SK-N-SH treated with all-trans-retinoic acid at 6 μM for 48 hours (cell line): ENCODE measurements around the gene C19orf53.
A peak's percentile ranks its signal among the peaks of the same experiment; 100 is the strongest.

Source experiments
- ATAC-seq: fragments of 200-7000 bp; cut with Tn5 transposase; 3 replicates; pipeline ENCODE4 v1.9.1; 2020; ENCODE audit warnings: mild to moderate bottlenecking, moderate library complexity
- ARNTL ChIP-seq: fragments of 450-650 bp; formaldehyde crosslinking; IDR thresholded peaks from 2 replicates; pipeline ENCODE4 v1.5.0; 2020; ENCODE audit warnings: low read depth, mild to moderate bottlenecking, moderate library complexity, borderline replicate concordance
- CSDC2 ChIP-seq: fragments of 250-450 bp; sonication (Bioruptor Pico); IDR thresholded peaks from 2 replicates; pipeline ENCODE4 v1.5.0; 2020; ENCODE audit warnings: mild to moderate bottlenecking, moderate library complexity
- ISL1 ChIP-seq: fragments of 250-450 bp; sonication (Bioruptor Pico); IDR thresholded peaks from 2 replicates; pipeline ENCODE4 v2.1.2; 2022; ENCODE audit warnings: mild to moderate bottlenecking, moderate library complexity
- OSR1 ChIP-seq: fragments of 250-450 bp; sonication (Bioruptor Pico); IDR thresholded peaks from 2 replicates; pipeline ENCODE4 v1.8.0; 2022; ENCODE audit warnings: moderate library complexity, mild to moderate bottlenecking, inconsistent platforms
- PATZ1 ChIP-seq: fragments of 250-450 bp; sonication (Bioruptor Pico); IDR thresholded peaks from 2 replicates; pipeline ENCODE4 v1.8.0; 2020; ENCODE audit warnings: mild to moderate bottlenecking, moderate library complexity, borderline replicate concordance
- PPARA ChIP-seq: fragments of 250-450 bp; sonication (Bioruptor Pico); IDR thresholded peaks from 2 replicates; pipeline ENCODE4 v1.5.0; 2020; ENCODE audit warnings: mild to moderate bottlenecking, borderline replicate concordance
- RARB ChIP-seq: fragments of 250-450 bp; sonication (Bioruptor Pico); IDR thresholded peaks from 2 replicates; pipeline ENCODE4 v1.8.0; 2021; ENCODE audit warnings: mild to moderate bottlenecking, moderate library complexity
- TCF4 ChIP-seq: fragments of 250-450 bp; sonication (Bioruptor Pico); IDR thresholded peaks from 2 replicates; pipeline ENCODE4 v1.8.0; 2021; ENCODE audit warnings: mild to moderate bottlenecking, moderate library complexity, borderline replicate concordance
- TSHZ2 ChIP-seq: fragments of 250-450 bp; sonication (Bioruptor Pico); IDR thresholded peaks from 2 replicates; pipeline ENCODE4 v1.5.0; 2020; ENCODE audit warnings: mild to moderate bottlenecking, moderate library complexity
- ZFP30 ChIP-seq: fragments of 450-650 bp; formaldehyde crosslinking; IDR thresholded peaks from 2 replicates; pipeline ENCODE4 v1.5.0; 2022; ENCODE audit warnings: mild to moderate bottlenecking, moderate library complexity
- ZNF565 ChIP-seq: fragments of 450-650 bp; formaldehyde crosslinking; conservative IDR thresholded peaks from 2 replicates; pipeline ENCODE4 v1.5.0; 2020; ENCODE audit warnings: low read depth, mild to moderate bottlenecking, moderate library complexity
- ZNF70 ChIP-seq: fragments of 450-650 bp; formaldehyde crosslinking; IDR thresholded peaks from 2 replicates; pipeline ENCODE4 v1.5.0; 2020; ENCODE audit warnings: mild to moderate bottlenecking, moderate library complexity
- ZNF8 ChIP-seq: fragments of 450-650 bp; formaldehyde crosslinking; IDR thresholded peaks from 2 replicates; pipeline ENCODE4 v1.5.0; 2020; ENCODE audit warnings: mild to moderate bottlenecking, moderate library complexity
- TF ChIP-seq, protein P1 (sequence below): fragments of 250-450 bp; sonication (Bioruptor Pico); IDR thresholded peaks from 2 replicates; pipeline ENCODE4 v1.8.0; 2021; ENCODE audit warnings: low read depth, mild to moderate bottlenecking, moderate library complexity, borderline replicate concordance
- TF ChIP-seq, protein P2 (sequence below): fragments of 250-450 bp; sonication (Bioruptor Pico); IDR thresholded peaks from 2 replicates; pipeline ENCODE4 v1.5.1; 2020; ENCODE audit warnings: low read depth, mild to moderate bottlenecking, moderate library complexity

The C19orf53 gene

DNA sequence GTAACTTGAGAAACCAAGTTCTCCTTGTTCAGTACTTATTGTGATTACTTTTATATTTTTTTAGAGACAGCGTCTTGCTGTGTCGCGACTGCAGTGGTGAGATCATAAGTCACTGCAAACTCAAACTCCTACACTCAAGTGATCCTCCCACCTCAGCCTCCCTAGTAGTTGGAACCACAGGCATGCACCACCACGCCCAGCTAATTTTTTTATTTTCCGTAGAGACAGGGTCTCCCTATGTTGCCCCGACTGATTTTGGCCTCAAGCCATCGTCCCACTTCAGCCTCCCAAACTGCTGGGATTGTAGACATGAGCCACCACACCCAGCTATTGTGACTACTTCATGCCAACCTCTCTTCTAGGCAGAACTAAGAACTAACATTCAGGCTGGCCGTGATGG, 8.3 kb downstream of the C19orf53 start:
- ATAC-seq = no peak
- TF ChIP-seq PATZ1 (CRISPR knock-in tag) (no peak), ZFP30 (CRISPR knock-in tag) (no peak), ISL1 (CRISPR knock-in tag) (no peak), ZNF70 (CRISPR knock-in tag) (no peak), PPARA (CRISPR knock-in tag) (no peak), TSHZ2 (CRISPR knock-in tag) (no peak), CSDC2 (no peak), ZNF8 (CRISPR knock-in tag) (no peak)
- TF ChIP-seq, protein P1, sequence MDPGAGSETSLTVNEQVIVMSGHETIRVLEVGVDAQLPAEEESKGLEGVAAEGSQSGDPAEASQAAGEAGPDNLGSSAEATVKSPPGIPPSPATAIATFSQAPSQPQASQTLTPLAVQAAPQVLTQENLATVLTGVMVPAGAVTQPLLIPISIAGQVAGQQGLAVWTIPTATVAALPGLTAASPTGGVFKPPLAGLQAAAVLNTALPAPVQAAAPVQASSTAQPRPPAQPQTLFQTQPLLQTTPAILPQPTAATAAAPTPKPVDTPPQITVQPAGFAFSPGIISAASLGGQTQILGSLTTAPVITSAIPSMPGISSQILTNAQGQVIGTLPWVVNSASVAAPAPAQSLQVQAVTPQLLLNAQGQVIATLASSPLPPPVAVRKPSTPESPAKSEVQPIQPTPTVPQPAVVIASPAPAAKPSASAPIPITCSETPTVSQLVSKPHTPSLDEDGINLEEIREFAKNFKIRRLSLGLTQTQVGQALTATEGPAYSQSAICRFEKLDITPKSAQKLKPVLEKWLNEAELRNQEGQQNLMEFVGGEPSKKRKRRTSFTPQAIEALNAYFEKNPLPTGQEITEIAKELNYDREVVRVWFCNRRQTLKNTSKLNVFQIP (CRISPR knock-in tag) = no peak

DNA sequence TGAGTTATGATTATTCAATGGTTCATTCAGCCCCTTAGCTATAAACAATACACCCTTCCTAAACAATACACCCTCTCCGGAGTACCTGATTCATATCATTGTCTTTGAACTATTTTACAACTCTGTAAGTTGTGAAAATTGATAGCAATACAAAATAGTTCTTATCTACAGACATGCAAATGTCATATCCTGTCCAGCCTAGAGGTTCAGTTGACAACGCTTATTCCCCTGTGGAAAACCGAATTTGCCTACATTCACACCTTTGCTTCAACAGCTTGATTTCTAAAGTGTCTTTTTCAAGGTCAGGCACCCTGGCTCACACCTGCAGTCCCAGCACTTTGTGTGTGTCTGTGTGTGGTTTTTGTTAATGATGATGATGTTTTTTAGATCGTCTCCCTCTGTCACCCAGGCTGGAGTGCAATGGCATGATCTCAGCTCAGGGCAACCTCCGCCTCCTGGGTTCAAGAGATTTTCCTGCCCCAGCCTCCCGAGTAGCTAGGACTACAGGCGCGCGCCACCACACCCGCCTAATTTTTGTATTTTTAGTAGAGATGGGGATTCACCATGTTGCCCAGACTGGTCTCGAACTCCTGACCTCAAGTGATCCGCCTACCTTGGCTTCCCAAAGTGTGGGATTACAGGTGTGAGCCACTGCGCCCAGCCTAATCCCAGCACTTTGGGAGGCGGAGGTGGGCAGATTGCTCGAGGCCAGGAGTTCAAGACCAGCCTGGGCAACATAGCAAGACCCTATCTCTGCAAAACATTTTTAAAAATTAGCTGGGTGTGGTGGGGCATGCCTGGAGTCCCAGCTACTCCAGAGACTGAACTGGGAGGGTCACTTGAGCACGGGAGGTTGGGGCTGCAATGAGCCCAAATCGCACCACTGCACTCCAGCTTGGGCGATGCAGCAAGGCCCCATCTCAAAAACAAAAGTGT, 9.6 kb downstream of the C19orf53 start:
- no peak for TF ChIP-seq RARB (CRISPR knock-in tag)
- TF ChIP-seq, protein P1 (CRISPR knock-in tag) = no peak
- TF ChIP-seq ZNF565 (CRISPR knock-in tag) = no peak
- TF ChIP-seq, all 23 proteins: peak for 0

GRCh38 chr19:13784731-13785452, 10.6 kb downstream of the C19orf53 start:
- TF ChIP-seq RARB (CRISPR knock-in tag) (no peak), OSR1 (no peak), TCF4 (CRISPR knock-in tag) (peak; percentile 34; the same call in 1 of the 2 replicates), ARNTL (no peak), ISL1 (CRISPR knock-in tag) (no peak), ZFP30 (CRISPR knock-in tag) (no peak)
- TF ChIP-seq, protein P1 (CRISPR knock-in tag) = no peak
- TF ChIP-seq, protein P2, sequence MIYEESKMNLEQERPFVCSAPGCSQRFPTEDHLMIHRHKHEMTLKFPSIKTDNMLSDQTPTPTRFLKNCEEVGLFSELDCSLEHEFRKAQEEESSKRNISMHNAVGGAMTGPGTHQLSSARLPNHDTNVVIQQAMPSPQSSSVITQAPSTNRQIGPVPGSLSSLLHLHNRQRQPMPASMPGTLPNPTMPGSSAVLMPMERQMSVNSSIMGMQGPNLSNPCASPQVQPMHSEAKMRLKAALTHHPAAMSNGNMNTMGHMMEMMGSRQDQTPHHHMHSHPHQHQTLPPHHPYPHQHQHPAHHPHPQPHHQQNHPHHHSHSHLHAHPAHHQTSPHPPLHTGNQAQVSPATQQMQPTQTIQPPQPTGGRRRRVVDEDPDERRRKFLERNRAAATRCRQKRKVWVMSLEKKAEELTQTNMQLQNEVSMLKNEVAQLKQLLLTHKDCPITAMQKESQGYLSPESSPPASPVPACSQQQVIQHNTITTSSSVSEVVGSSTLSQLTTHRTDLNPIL (CRISPR knock-in tag) = no peak
- TF ChIP-seq, all 23 proteins: peak for 1
- peak; percentile 76 for ATAC-seq

More for the DNA sequence above, 9.6 kb downstream of the C19orf53 start:
- no peak for ATAC-seq
